HCT116 (cell line): ENCODE results near the gene NAMPT. TPM values are rescaled to one million over a fixed set of nuclear protein-coding genes. Genes with fewer than 3 reads are reported as not detected.
A peak's percentile ranks its signal among the peaks of the same experiment; 100 is the strongest.

ENCODE experiments used
- EZH2 ChIP-seq: fragments of 200-600 bp; sonication (generic); IDR thresholded peaks from 2 replicates; pipeline ENCODE4 v1.6.1; 2017; ENCODE audit warnings: antibody characterized with exemption, mixed run types
- EZH2phosphoT487 ChIP-seq: fragments of 200-600 bp; IDR thresholded peaks from 2 replicates; pipeline ENCODE4 v1.6.1; 2018; ENCODE audit warnings: antibody characterized with exemption, borderline replicate concordance
- FOSL1 ChIP-seq: IDR thresholded peaks from 2 replicates; pipeline ENCODE4 v1.6.1; 2012; ENCODE audit warnings: low read depth
- MAX ChIP-seq: IDR thresholded peaks from 2 replicates; pipeline ENCODE4 v1.6.1; 2012
- RAD21 ChIP-seq: IDR thresholded peaks from 2 replicates; pipeline ENCODE4 v1.6.1; 2012; ENCODE audit warnings: low read depth, mild to moderate bottlenecking
- SP1 ChIP-seq: IDR thresholded peaks from 2 replicates; pipeline ENCODE4 v1.6.1; 2012; ENCODE audit warnings: low read depth
- TCF7L2 ChIP-seq: IDR thresholded peaks from 2 replicates; pipeline ENCODE4 v1.7.0; 2011; ENCODE audit warnings: borderline replicate concordance, inconsistent platforms; ENCODE audit not compliant: insufficient read depth, insufficient read length; ENCODE audit errors: extremely low read depth
- ZBTB33 ChIP-seq: IDR thresholded peaks from 2 replicates; pipeline ENCODE4 v1.6.1; 2011; ENCODE audit warnings: mild to moderate bottlenecking, low read length, moderate library complexity; ENCODE audit not compliant: insufficient replicate concordance; ENCODE audit errors: extremely low read depth
- ZFX ChIP-seq: fragments of 450-650 bp; IDR thresholded peaks from 2 replicates; pipeline ENCODE4 v1.6.1; 2017
- ZNF274 ChIP-seq: fragments of 200-500 bp; sonication (Bioruptor generic); IDR thresholded peaks from 2 replicates; pipeline ENCODE4 v1.6.1; 2014; ENCODE audit warnings: mild to moderate bottlenecking, low read depth, low read length, inconsistent platforms
- total RNA-seq: library from RNA; stranded (reverse); gene quantifications from one replicate; pipeline ENCODE4 v1.2.1, GENCODE V29; 2021; ENCODE audit not compliant: unreplicated experiment
- TF ChIP-seq, protein P1 (sequence below), 3 experiments: fragments of 200-600 bp in 1 of 3; sonication (generic) in 1 of 3; IDR thresholded peaks in 2 of 3; conservative IDR thresholded peaks in 1 of 3; 2 replicates each; pipeline ENCODE4 v1.5.1; 2012 to 2017; ENCODE audit warnings: low read depth in 2 of 3, low read length in 2 of 3, antibody characterized with exemption in 1 of 3, borderline replicate concordance in 1 of 3, control low read depth in 1 of 3, mild to moderate bottlenecking in 1 of 3, mixed read lengths in 1 of 3, mixed run types in 1 of 3, moderate library complexity in 1 of 3; ENCODE audit not compliant: insufficient read depth in 1 of 3

The NAMPT gene
- total RNA-seq, 1 experiment from 2014 or later, result 113 TPM

DNA sequence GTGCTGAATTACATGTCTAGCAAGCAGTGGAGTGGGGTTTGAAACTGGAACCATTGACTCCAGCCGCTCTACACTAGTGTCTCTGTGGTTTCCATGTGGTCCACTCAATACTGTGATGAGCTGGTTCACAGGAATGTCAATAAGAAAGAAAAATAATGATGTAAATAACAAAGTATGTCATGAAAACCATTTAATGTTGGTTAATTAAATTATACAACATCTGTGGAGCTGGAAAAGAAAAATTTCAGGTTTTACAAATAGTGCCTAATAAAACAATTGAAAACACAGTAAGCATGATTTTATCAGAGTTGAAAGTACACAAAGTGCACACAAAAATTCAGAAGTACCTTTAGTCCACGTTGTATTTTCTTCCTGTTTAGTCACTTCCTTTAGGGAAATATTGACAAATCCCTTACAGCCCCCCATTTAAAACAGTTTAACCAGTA lies 28.7 kb upstream of the NAMPT start (continued):
- no peak for TF ChIP-seq ZFX
- TF ChIP-seq MAX, result peak; percentile 26; the same call in 1 of the 2 replicates
- TF ChIP-seq, protein P1, sequence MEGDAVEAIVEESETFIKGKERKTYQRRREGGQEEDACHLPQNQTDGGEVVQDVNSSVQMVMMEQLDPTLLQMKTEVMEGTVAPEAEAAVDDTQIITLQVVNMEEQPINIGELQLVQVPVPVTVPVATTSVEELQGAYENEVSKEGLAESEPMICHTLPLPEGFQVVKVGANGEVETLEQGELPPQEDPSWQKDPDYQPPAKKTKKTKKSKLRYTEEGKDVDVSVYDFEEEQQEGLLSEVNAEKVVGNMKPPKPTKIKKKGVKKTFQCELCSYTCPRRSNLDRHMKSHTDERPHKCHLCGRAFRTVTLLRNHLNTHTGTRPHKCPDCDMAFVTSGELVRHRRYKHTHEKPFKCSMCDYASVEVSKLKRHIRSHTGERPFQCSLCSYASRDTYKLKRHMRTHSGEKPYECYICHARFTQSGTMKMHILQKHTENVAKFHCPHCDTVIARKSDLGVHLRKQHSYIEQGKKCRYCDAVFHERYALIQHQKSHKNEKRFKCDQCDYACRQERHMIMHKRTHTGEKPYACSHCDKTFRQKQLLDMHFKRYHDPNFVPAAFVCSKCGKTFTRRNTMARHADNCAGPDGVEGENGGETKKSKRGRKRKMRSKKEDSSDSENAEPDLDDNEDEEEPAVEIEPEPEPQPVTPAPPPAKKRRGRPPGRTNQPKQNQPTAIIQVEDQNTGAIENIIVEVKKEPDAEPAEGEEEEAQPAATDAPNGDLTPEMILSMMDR (IDR thresholded peaks at IDR 0.05 in 2 of 3, conservative IDR thresholded peaks at IDR 0.05 in 1 of 3; ENCODE audit: borderline replicate concordance in 1 of 3, insufficient read depth in 1 of 3, low read depth in 2 of 3, low read length in 2 of 3), result no peak
- TF ChIP-seq RAD21, result no peak
- TF ChIP-seq ZNF274, result no peak
- TF ChIP-seq ZBTB33, result no peak
- TF ChIP-seq FOSL1, result peak; percentile 44; the same call in 1 of the 2 replicates
- TF ChIP-seq SP1, result 0 out of 2 replicates have a peak, but pooled peaks have one; percentile 26
- TF ChIP-seq EZH2phosphoT487, result no peak
- TF ChIP-seq EZH2, result no peak
- TF ChIP-seq TCF7L2, result no peak
